HL-60 (cell line): ENCODE results near the gene NOLC1.

Experiments used
- GABPA ChIP-seq: IDR thresholded peaks from 2 replicates; pipeline ENCODE4 v1.6.1; 2012; ENCODE audit warnings: low read depth
- POLR2AphosphoS5 ChIP-seq: IDR thresholded peaks from 2 replicates; pipeline ENCODE4 v1.6.1; 2012; ENCODE audit warnings: low read depth
- TF ChIP-seq, protein P1 (sequence below): IDR thresholded peaks from one replicate; pipeline ENCODE4 v1.5.1; 2011; ENCODE audit warnings: low read length, control low read depth, inconsistent platforms; ENCODE audit not compliant: insufficient read depth
- TF ChIP-seq, protein P2 (sequence below): IDR thresholded peaks from 2 replicates; pipeline ENCODE4 v1.6.1; 2012; ENCODE audit warnings: low read depth; ENCODE audit not compliant: insufficient replicate concordance

DNA sequence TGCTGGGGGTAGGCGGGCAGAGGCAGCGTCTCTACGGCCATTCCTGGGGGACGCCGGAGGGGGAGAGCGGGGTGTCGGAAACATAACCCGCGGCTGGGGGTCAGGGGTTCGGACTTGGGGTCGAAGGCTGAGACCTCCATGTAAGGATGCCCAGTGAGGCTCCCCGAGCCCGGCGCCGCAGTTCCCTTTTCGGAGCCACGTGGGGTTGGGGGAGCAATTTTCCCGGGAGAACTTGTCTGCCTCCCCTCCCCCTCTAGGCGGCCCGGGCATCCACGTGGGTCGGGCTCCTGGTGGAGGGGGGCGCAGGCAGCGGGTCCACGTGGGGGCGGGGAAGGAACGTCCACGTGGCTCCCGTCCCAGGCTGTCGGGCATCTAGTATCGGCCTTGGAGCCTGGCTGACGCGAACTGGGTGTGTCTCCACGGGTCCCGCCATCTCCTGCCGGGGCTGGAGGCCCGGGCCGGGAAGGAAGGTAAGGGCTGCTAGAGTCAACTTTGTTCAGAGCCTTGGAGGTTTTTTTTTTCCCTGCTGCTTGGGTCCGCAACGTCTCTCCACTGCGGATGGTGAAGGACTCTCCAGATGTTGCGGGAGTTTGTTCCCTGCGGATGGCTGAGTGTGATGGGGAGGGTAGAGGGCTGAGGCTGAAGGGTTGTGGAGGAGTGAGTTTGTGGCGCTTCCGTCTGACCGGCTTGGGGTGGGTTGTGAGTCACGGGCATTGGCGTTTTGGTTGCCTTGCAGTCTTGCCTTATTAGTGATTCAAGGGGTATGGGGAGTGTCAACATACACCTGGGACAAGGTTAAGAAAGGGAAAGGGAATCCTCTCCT is 18.6 kb upstream of the NOLC1 start:
- TF ChIP-seq, protein P1, sequence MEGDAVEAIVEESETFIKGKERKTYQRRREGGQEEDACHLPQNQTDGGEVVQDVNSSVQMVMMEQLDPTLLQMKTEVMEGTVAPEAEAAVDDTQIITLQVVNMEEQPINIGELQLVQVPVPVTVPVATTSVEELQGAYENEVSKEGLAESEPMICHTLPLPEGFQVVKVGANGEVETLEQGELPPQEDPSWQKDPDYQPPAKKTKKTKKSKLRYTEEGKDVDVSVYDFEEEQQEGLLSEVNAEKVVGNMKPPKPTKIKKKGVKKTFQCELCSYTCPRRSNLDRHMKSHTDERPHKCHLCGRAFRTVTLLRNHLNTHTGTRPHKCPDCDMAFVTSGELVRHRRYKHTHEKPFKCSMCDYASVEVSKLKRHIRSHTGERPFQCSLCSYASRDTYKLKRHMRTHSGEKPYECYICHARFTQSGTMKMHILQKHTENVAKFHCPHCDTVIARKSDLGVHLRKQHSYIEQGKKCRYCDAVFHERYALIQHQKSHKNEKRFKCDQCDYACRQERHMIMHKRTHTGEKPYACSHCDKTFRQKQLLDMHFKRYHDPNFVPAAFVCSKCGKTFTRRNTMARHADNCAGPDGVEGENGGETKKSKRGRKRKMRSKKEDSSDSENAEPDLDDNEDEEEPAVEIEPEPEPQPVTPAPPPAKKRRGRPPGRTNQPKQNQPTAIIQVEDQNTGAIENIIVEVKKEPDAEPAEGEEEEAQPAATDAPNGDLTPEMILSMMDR = no peak
- TF ChIP-seq GABPA = no peak; the same call in 1 of the 2 replicates
- no peak for TF ChIP-seq POLR2AphosphoS5
- TF ChIP-seq, protein P2, sequence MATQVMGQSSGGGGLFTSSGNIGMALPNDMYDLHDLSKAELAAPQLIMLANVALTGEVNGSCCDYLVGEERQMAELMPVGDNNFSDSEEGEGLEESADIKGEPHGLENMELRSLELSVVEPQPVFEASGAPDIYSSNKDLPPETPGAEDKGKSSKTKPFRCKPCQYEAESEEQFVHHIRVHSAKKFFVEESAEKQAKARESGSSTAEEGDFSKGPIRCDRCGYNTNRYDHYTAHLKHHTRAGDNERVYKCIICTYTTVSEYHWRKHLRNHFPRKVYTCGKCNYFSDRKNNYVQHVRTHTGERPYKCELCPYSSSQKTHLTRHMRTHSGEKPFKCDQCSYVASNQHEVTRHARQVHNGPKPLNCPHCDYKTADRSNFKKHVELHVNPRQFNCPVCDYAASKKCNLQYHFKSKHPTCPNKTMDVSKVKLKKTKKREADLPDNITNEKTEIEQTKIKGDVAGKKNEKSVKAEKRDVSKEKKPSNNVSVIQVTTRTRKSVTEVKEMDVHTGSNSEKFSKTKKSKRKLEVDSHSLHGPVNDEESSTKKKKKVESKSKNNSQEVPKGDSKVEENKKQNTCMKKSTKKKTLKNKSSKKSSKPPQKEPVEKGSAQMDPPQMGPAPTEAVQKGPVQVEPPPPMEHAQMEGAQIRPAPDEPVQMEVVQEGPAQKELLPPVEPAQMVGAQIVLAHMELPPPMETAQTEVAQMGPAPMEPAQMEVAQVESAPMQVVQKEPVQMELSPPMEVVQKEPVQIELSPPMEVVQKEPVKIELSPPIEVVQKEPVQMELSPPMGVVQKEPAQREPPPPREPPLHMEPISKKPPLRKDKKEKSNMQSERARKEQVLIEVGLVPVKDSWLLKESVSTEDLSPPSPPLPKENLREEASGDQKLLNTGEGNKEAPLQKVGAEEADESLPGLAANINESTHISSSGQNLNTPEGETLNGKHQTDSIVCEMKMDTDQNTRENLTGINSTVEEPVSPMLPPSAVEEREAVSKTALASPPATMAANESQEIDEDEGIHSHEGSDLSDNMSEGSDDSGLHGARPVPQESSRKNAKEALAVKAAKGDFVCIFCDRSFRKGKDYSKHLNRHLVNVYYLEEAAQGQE = no peak
